KBM-7 (cell line): ENCODE data around the gene EMP1.

Source experiments
- DNase-seq: peaks from one replicate; pipeline ENCODE4 v3.0.0-alpha.2; 2015
- in situ Hi-C: fragments of 300-500 bp; cut with MboI; formaldehyde crosslinking; loops from 2 replicates; pipeline ENCODE4 v1.14.3; 2020; ENCODE audit warnings: low sequenced_read_pairs, low pct_unique_long_range_greater_than_20kb, mixed read lengths

EMP1 gene

GRCh38 chr12:13210236-13211190 is 14.0 kb downstream of the EMP1 start:
- DNase-seq, result no peak
- in situ Hi-C loops, result loop anchor here (25.0 kb wide), 1 partner anchor 423 kb away; the partner anchor contains the start of gene APOLD1

DNA sequence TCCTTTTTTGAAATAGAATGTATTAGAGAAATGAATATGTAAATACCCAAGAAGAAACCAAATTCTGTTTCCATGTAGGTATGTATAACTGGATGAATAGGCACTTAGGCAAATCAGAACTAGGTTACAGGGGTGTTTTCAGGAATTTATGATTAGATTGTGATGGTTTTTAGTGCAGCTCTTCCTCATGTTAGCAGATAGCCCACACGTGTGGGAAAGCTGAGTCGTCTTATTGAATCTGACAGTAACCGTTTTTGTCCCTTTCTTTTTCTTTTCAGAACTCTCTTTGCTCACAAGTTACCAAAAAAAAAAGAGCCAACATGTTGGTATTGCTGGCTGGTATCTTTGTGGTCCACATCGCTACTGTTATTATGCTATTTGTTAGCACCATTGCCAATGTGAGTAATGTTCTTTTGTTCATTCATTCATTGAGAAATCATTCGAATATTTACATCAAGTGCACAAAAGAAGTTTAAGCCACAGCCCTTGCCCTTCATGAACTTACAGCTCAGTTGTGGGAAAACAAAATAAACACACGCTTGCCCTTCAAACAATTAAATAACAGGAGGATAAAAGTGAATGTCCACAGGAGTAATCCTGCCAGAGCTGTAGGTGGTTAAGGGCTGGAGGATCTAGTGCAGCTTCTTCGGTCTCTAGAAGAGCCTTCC is 14.8 kb downstream of the EMP1 start:
- in situ Hi-C loops, result loop anchor here (25.0 kb wide), 1 partner anchor 424 kb away; the partner anchor contains the start of gene APOLD1
- DNase-seq, result no peak

DNA sequence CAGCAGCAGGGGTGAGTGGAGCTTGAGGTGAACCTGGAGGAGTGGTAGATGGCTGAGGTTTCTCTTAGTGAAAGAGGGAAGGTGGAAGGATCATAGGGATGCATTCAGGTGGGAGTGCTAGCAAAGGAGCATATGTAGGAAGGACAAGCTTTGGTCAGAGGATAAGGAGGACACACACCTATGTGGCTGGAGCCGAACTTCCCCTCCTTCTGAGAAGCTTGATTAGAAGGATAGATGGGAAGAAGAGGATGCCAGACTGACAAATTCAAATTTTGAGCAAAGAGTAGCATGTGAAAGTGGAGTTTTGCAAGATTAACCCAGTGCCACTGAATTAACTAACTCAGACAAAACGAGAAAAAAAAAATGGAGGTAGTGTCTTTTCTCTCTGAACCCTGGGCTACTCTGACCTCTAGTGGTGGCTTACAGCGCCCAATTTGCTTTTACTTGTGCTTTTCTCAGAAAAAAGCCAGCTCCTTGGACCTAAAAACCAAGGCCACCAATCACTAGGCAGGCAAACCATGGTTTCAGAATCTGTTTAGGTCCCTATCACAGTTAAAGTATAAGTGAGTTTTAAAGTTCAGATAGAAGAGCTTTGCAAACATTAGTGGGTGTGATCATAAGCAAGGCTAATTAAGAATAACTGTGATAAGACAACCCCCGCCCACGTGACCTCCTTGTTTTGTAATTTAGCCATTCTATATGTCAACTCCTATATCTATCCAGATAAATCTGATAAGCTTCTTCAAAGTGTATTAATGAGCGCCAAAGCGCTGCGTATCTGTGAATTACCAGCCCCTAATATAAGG is 15.5 kb downstream of the EMP1 start:
- peak; percentile 84 for DNase-seq
- in situ Hi-C loops, result loop anchor here (25.0 kb wide), 1 partner anchor 425 kb away; the partner anchor contains the start of gene APOLD1

DNA sequence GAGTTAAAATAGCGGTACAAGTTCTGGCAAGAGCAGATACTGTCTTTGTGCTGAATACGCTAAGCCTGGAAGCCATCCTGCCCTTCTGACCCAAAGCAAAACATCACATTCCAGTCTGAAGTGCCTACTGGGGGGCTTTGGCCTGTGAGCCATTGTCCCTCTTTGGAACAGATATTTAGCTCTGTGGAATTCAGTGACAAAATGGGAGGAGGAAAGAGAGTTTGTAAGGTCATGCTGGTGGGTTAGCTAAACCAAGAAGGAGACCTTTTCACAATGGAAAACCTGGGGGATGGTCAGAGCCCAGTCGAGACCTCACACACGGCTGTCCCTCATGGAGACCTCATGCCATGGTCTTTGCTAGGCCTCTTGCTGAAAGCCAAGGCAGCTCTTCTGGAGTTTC is 18.5 kb downstream of the EMP1 start:
- in situ Hi-C loops, result loop anchor here (25.0 kb wide), 1 partner anchor 428 kb away; the partner anchor contains the start of gene APOLD1
- no peak for DNase-seq

GRCh38 chr12:13218641-13219040 is 22.1 kb downstream of the EMP1 start:
- no peak for DNase-seq

DNA sequence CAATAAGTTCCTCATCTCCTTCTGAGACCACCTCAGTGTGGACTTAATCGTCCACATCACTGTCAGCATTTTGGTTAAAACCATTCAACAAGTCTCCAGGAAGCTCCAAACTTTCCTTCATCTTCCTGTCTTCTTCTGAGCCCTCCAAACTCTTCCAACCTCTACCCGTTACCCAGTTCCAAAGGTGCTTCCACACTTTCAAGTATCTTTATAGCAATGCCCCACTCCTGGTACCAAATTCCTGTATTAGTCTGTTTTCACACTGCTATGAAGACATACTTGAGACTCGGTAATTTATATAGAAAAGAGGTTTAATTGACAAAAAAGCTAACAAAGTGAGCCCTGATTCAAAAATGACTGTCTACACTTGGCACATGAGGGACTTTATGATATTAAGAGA is 22.8 kb downstream of the EMP1 start:
- in situ Hi-C loops, result loop anchor here (25.0 kb wide), 1 partner anchor 432 kb away; the partner anchor contains the start of gene APOLD1
- DNase-seq, result no peak

More at GRCh38 chr12:13218641-13219040, 22.1 kb downstream of the EMP1 start:
- in situ Hi-C loops, result loop anchor here (25.0 kb wide), 1 partner anchor 431 kb away; the partner anchor contains the start of gene APOLD1

DNA sequence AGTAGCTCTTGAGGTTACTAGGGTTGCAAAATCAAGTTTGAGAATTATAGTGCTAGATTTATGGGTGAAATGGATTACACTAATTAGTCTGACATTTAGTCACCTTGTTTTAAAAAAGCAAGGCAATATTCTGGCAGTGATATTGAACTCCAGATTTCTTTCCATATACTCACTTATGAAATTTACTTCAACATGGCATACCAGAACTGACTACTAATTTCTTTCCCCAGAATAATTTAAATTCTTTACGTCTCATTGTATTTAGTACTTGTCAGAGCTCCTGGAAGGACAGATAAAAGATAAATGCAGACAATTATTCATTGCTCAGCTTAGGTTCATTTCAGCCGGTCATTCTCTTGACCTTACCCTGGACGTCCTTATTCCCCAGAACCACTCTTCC is 24.3 kb downstream of the EMP1 start:
- in situ Hi-C loops, result loop anchor here (25.0 kb wide), 1 partner anchor 434 kb away; the partner anchor contains the start of gene APOLD1
- DNase-seq, result no peak

DNA sequence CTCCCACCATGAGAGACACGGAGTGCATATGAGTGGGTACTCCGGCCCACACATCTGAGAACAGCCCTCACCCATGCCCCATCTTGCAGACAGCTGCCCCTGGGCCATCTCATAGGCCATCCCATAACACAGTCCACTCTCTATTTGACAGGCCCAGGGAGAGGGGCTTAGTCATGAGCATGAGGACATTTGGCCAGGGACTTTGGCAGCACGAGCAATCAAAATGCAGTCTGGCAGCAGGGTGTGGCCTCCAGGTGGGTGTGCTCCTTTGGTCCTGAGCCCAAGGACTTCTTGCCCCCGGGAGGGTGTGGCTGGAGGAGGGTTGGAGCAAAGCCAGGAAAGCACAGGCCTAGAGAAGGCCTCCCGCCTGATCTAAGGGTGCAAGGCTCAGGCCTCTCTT is 25.6 kb downstream of the EMP1 start:
- in situ Hi-C loops, result loop anchor here (25.0 kb wide), 1 partner anchor 435 kb away; the partner anchor contains the start of gene APOLD1
- DNase-seq, result no peak

DNA sequence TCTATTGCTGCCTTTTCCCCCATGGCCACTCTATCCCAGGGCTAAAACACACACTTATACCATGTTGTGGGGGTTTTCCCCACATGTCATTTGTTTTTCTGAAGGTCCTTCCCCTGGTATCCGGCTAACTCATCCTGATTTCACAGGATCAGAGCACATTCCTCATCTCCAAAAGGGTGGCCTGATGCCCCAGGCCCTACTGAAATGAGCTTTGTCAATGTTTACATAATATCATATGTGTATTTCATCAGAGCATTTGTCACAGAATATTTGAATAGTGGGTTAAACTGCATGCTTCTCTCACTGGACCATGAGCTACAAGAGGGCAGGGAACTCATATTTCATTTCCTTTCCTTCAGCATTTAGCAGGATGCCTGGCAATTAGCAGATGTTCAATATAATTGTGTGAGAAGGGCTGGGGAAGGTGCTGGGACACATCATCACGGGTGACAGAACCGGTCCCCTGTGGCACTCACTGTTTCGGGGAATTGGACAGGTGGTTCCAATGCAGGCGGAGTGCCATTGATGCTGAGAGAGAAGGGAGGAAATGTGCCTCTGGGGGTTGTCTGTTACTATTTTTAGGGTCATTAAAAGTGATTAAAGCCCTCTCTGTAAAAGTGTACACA is 26.8 kb downstream of the EMP1 start:
- in situ Hi-C loops, result loop anchor here (25.0 kb wide), 1 partner anchor 436 kb away; the partner anchor contains the start of gene APOLD1

DNA sequence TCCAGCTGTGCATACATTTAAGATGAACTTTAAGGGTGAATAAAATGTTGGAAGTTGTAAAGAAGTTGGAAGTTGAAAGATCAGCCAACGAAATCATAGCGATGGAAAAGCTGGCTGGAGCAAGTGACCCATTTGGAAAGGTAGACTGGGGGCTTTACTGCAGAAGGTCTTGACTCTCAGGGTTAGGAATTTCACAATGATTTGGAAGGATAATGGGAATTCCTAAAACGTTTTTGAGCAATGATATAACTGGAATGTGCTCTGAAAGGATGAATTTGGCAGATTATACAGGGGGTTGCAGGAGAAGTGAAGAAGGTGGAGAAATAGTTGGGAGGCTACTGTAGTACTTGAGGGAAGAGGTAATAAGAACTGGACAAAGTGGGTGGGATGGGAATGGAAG is 27.4 kb downstream of the EMP1 start:
- in situ Hi-C loops, result loop anchor here (25.0 kb wide), 1 partner anchor 437 kb away; the partner anchor contains the start of gene APOLD1
- no peak for DNase-seq

More for the DNA sequence above, 26.8 kb downstream of the EMP1 start:
- DNase-seq, result no peak

GRCh38 chr12:13227191-13227590 is 30.7 kb downstream of the EMP1 start:
- DNase-seq, result no peak
- in situ Hi-C loops, result no loop called here

DNA sequence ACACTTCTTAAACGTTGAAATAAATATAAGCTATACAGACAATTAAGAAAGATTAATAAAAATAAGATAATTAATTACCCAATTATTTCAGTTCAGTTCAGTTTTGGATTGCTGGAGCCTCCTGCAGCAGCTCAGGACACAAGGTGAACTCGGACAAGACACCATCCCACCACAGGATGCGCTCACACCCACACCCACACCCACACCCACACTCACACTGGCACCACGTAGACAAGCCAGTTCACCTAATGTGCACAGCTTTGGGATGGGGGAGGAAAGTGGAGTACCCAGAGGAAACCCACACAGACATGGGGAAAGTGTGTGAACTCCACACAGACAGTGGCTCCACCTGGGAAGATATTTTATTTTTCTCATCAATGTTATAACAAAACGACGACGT is 32.1 kb downstream of the EMP1 start:
- in situ Hi-C loops, result no loop called here
- DNase-seq, result no peak

DNA sequence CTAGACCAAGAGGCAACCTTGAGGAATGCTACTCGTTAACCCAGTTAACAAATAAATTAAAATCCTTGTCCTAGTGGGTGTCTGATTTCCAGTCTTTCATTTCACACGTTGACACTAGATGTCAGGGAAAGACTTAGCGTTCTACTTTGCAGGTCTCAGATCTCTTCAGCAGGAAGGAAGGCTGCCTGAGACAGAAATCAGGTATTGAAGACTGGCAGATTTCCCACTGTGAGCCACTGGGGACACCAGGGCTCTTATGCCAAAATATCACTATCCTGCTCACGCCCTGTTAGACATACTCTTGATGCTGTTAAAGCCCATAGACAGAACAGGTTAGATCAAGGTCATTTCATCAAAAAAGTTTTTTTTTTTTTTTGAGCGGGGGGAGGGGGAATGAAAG is 33.0 kb downstream of the EMP1 start:
- peak; percentile 23 for DNase-seq
- in situ Hi-C loops, result no loop called here

DNA sequence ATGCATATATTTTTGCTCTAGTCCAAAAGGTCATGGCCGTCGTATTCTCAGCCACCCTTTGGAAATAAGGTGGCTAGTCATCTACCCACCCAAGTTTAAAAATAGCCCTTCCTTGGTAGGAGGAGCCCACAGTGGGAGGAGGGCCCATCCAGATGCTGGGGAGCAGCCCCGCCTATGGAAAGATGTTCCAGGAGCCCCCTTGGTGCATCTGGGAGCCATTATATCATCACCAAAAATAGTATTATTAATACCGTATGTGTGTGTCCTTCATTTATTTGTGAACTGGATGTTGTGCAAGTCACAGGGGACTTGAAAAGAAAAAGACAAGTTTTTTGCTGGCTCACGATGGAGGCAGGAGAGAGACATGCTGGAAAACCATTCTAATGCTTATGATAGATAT is 34.0 kb downstream of the EMP1 start:
- DNase-seq, result no peak
- in situ Hi-C loops, result no loop called here

- DNase-seq, result peak; percentile 67
- in situ Hi-C loops, result no loop called here
Measured at GRCh38 chr12:13233830-13234641, 37.5 kb downstream of the EMP1 start.

DNA sequence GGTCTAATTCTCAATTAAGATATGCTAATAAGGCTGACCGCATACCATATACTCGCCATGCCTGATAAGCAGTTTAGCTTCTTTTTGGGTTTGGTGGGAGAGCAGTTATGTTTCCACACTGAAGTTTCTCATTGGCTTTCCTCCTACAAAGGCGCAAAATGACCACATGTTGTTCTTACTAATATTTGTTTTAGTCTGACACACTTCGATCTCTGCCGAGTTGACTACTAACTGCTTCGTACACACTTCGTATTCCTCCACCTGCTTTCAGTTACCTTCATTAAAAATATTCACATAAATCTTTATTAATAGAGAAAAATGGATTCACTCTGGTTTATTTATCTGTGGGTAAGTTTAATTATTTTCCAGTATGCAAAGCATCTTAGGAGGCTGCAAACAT is 41.7 kb downstream of the EMP1 start:
- in situ Hi-C loops, result no loop called here
- no peak for DNase-seq

GRCh38 chr12:13241833-13242488 is 45.4 kb downstream of the EMP1 start:
- DNase-seq, result no peak

More at GRCh38 chr12:13241833-13242488, 45.4 kb downstream of the EMP1 start:
- in situ Hi-C loops, result no loop called here
